ENCODE results near the gene ARHGEF18.

ARHGEF18 gene

DNA sequence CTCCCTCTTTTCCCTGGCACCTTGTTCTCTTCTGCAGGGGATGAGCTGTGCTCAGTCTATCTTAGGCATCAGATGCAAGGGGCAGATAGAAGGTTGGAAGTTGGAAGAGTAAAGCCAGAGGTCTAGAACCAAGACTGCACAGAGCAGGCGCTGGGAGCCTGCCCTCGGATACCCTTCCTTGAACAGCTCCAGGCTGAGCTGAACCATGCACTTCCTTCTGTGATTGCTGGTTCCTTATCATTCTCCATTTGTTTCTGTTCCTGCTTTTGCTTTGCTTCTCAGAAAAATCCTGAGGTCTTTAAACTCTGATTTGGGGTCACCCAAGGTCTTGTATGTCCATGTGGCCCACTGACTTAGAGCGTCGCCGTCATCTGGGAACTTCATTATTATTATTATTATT is 36.3 kb downstream of the ARHGEF18 start:
- DNase-seq (ENCODE audit: low spot score), result no peak

DNA sequence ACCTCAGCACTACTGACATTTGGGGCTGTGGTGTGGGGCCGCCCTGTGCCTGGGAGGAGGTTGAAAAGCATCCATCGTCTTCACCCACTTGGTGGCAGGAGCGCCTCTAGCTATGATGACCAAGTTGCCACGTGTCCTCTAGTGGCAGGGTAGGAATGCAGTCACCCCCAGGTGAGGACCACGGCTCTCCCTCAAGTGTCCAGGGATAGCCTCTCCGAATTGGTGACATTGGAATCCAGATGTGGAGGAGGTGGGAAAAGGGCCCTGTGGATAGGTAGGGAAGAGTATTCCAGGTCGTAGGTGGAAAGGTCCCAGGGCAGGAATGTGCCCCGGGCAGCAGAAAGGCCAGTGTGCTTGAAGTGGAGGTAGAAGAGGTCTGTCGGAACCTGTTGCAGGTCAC is 37.6 kb downstream of the ARHGEF18 start:
- no peak for DNase-seq (ENCODE audit: low spot score)

GRCh38 chr19:7386769-7387168 is 38.0 kb downstream of the ARHGEF18 start:
- DNase-seq (ENCODE audit: low spot score), result no peak

- DNase-seq (ENCODE audit: low spot score), result no peak
Observed at GRCh38 chr19:7391218-7391670, 42.5 kb downstream of the ARHGEF18 start.

- DNase-seq (ENCODE audit: low spot score), result no peak
Observed at GRCh38 chr19:7393459-7393858, 44.7 kb downstream of the ARHGEF18 start.

- no peak for DNase-seq (ENCODE audit: low spot score)
Observed at GRCh38 chr19:7393939-7394730, 45.4 kb downstream of the ARHGEF18 start.

DNA sequence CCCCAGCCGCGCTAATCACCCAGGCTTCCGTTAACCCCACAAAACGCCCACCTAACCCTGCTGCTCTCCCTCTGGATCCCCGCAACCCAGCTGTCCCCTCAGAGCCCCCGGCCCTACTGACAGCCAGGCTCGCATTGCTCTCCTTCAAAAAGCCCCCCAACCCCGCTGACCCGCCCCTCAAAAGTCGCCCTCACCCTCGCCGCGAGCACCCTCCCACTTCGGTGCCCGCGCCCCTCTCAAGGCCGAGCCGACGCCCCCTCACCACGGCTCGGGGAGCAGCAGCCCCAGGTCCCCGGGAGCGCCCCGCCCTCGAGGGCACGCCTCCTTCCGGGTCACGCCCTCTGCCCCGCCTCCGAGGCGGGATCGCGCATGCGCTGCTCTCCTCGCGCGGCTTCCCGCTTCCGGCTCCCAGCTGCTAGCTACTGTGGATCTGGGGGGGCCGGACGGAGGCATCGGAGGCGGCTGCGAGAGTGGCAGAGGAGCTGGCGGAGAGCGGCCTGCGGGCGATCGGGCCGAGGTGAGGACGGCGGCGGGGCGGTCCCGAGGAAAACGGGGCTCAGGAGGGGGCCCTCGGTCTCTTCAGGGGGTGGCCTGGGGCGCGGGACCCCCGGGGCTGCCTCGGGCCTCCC is 46.1 kb downstream of the ARHGEF18 start:
- DNase-seq (ENCODE audit: low spot score), result peak; percentile 99

DNA sequence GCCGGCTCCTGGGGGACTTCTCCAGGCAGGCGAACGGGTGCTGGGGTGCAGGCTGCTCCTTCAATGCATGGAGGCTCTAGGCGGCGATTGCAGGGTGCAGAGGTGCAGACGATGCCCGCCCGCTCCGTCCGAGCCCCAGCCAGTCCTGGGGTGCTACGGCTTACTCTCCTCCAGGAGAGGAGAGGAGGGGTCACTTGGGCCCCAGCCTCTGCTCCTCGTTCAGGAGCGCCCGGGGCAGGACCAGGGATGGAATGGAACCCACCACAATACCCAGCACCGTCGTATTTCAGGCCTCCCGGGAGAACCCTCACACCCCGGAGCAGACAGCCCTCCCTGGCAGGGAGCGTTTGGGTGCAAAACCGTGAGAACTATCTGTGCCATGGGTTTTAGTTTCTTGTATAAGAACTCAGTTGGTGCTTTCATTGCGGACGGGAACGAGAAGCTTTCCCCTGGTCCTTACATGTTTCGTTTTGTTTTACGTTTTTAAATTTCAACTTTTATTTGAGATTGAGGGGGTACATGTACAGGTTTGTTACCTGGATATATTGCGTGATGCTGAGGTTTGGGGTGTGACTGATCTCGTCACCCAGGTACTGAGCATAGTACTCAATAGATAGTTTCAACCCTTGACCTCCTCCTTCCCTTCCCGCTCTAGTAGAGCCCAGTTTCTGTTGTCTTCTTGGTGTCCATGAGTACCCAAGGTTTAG is 46.8 kb downstream of the ARHGEF18 start:
- peak; percentile 41 for DNase-seq (ENCODE audit: low spot score)

DNA sequence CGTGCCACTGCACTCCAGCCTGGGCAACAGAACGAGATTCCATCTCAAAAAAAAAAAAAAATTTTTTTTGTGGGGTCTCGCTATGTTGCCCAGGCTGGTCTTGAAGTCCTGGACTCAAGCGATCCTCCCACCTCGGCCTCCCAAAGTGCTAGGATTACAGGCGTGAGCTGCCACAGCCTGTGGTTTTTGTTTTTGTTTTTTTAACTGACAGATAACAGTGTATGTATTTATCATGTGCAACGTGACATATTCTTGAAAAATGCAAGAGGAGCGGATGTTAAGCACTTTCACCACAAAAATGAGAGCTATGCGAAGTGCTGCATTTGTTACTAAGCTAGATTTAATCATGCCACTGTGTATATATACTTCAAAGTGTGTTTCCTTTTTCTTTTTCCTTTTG is 49.0 kb downstream of the ARHGEF18 start:
- peak; percentile 53 for DNase-seq (ENCODE audit: low spot score)

Data from AG08396 (cell line).